HG02623 (cell line): Measurements from ENCODE around the gene BABAM2.

Source experiments
- ATAC-seq: cut with Tn5 transposase; IDR thresholded peaks from one replicate; pipeline ENCODE4 v1.9.1; 2021; ENCODE audit warnings: moderate library complexity; ENCODE audit not compliant: unreplicated experiment

The BABAM2 gene

GRCh38 chr2:27907547-27907946 is 17.0 kb downstream of the BABAM2 start:
- ATAC-seq = no peak

GRCh38 chr2:27909901-27910300 is 19.4 kb downstream of the BABAM2 start:
- no peak for ATAC-seq

- no peak for ATAC-seq
These were observed 21.1 kb downstream of the BABAM2 start for GRCh38 chr2:27911458-27912210.

- ATAC-seq = no peak
These were observed 22.0 kb downstream of the BABAM2 start for GRCh38 chr2:27912512-27912911.

DNA sequence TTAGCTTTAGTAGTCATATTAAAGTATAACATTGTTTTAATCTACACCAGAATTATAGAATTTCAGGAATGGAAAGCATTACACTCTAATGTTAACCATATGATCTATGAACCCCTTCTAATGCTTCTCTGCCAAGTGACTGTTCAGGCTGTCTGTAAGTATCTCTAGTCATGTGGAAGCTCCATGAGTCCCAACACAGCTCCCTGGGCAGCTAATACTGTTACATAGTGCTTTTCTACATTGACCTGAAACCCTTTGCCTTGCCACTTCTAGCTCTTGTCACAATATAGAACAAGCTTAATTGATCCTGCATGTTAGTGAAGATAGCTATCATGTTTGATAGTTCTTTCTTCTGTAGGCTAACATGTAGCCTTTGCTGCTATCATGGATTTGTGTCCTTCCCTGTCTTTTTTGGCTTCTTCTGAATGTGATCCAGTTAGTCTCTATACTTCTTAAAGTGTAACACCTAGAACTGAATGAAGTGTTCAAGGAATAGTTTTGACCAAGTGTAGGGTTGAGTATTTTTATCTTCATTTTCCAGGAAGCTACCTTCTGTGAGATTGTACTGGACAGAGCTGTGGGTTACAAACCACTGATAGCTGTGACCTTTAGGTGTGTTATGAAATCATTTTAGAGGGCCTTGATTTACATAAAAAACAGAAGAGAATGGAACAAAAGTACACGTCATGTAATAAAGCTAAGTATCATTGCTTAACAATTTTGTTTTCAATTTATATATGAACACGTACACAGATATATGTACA is 23.7 kb downstream of the BABAM2 start:
- ATAC-seq = no peak

GRCh38 chr2:27914805-27915175 is 24.3 kb downstream of the BABAM2 start:
- ATAC-seq = no peak

GRCh38 chr2:27915191-27915590 is 24.7 kb downstream of the BABAM2 start:
- no peak for ATAC-seq

- no peak for ATAC-seq
These were observed 25.3 kb downstream of the BABAM2 start for GRCh38 chr2:27915874-27916273.

GRCh38 chr2:27916293-27916995 is 25.9 kb downstream of the BABAM2 start:
- ATAC-seq = no peak

DNA sequence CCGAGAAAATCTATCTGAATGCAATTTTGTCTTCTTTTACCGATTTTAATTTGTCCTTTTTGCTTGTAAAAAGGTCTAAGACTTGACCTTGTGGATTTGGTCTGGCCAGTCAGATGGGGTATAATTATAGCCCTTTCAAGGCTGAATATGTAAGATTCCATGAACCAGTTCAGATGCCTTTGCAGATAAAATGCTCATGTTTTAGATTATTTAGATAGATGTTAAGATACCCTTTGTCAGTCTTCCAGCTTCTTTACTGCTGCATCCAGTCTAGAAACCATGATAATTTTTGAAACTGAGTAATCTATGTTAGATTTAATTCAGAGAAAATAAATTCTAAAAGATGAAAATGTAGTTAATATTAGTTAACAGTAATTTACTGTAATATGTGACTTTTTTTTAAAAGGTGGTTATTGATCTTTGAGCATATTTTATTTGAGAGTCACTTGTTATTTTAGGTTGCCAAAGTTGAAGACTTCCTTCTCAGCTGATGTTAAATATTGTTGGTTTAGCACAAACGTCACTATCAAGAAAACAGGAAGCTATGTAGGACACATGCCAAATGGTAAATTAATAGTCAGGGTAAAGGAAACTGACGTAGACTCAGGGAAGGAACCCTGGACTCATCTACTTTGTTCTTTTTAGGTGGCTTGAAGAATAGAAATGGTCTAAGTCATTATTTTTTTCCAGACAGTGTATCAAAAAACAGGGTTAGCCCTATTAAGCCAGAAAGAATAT is 29.8 kb downstream of the BABAM2 start:
- no peak for ATAC-seq

DNA sequence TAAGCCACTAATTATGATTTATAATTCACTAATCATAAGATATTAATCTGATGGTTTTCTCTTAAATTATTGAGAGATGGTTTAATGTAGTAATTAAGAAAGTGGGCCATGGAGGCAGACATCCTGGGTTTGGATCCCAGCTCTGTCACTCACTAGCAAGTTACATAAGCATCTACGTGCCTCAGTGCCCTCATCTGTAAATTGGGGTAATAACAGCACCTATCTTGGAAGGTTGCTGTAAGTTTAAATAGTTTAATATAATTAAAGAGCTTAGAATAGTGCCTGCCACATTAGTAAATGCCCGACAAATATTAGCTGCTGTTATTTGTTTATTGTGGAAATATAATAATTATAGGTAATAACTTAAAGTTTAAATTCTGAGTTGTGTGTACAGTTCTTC is 30.9 kb downstream of the BABAM2 start:
- ATAC-seq = no peak

- no peak for ATAC-seq
These were observed 31.5 kb downstream of the BABAM2 start for GRCh38 chr2:27921880-27922547.

DNA sequence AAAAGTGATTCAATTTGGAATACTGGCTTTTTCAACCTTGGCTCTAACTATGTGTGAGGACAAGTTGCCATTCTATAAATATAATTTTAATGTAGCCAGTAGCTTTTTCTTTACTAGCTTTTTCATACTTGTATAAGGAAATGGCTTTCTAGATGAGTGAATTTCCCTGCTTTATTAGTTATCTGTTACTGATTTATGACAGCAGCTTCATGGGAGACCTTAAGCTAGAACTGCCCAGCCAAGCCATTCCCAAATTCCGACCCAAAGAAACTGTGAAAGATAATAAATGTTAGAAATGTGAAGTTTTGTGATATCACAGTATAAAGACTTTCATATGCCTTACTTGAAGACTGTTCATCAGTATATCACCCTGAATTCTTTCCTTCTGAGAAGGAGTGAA is 32.3 kb downstream of the BABAM2 start:
- ATAC-seq = no peak

DNA sequence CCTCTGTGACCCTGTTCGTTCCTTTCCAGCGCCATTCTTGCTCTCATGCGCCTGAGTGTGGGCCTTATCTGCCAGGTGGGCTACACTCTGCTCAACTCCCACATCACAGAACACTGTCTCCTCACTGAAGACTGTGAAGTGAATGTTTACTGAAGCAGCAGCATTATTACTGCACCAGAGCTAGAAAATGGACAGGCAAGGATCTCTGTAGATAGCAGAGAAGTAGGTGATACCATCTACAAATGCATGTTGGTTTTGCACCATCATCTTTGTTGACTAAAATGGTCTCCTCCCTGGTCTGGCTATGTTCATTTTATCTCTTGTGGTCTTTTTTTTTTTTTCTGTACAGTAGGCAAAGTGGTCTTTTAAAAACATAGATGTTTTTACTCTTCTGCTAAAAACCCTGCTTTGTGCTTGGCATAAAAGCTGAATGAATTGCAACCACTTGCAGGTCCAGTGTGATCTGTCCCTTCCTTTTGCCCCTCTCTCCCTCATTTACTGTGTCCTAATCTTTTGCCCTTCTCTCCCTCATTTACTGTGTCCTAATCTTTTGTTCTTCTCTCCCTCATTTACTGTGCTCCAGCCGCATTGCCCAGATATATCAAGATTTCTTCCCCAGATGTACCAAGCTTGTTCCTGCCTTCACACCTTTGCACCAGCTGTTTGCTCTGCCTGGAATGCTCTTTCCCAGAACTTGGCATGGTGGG is 35.4 kb downstream of the BABAM2 start:
- no peak for ATAC-seq

DNA sequence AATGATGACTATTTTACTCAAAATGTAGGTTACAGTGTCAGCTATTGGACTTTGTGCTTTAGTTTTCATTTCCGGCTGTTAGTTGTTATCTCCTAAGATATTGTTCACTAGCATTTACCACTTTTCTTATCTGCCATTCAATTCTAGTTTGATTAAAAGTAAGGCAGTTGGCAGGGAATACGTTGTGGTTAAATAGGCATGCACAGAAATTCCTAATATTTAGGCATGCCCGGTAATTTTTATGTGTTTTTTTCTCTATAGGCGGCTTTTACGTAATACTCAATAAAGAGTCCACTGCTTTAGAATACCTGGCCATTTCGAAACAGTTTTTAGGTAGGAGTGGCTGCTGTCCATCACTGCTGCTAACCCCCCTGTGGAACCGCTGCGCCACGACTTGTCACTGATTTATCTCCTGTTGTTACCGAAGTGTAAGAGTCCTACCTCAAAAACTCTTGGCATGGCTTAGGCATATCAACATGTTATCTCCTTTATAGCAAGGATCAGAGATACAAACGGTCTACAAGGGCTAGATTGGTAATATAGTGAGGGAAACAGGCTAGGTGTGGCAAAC is 39.5 kb downstream of the BABAM2 start:
- ATAC-seq = no peak

DNA sequence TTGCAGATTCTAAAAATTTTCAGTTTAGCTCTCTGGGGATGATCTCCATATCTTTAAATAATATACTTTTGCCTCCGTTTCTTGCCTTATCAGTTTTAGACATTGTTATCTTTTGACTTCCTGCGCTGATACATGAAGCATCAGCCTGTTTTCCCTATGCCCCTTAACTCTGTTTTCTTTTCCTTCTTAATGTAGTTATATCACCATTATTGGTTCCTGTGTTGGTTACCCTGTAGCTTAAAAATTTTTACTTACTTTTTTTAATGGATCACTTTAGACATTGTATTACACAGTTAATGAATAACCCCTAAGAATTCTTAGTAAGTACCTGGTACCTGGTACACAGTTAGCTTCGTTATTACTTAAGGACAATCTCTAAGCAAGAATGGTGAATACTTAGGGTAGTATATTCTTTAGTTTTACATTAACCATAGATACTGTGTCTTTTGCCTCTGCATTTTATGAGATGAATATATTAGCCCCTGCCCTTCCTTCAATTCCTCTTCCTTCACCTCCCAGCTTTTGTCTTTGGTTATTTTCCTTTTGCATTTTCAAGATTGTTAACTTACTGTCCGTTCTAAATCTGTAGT is 40.9 kb downstream of the BABAM2 start:
- no peak for ATAC-seq

- ATAC-seq = no peak
These were observed 41.9 kb downstream of the BABAM2 start for GRCh38 chr2:27932396-27932795.

DNA sequence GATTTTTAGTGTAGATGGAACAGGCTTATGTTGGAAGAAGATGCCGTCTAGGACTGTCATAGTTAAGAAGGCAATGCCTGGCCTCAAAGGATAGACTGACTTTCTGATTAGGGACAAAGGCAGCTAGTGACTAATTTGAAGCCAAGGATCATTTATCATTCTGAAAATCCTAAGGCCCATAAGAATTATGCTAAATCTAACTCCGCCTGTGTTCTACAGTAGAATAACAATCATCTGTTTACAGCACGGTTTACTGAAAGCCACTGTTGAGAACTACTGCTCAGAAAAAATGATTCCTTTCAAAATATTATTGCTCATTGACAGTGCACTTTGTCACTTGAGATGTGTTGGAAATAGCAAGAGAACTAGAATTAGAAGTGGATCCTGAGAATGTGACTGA is 44.5 kb downstream of the BABAM2 start:
- ATAC-seq = no peak

GRCh38 chr2:27940090-27940671 is 49.7 kb downstream of the BABAM2 start:
- ATAC-seq = no peak
